ENCODE results near the gene DDI2.

- TF ChIP-seq CTCF (IDR thresholded peaks at IDR 0.05; ENCODE audit: insufficient read depth, low read length, poor library complexity, severe bottlenecking) (no peak), EZH2phosphoT487 (conservative IDR thresholded peaks at IDR 0.05; ENCODE audit: low read length) (no peak)
Measured at GRCh38 chr1:15703562-15703961, 86.3 kb downstream of the DDI2 start.

Measured in SU-DHL-6 (cell line).